OCI-LY3 (cell line): ENCODE data around the gene KIF2A.

Experiments used
- H2AFZ ChIP-seq: fragments of 200-600, 300-600 bp; shearing (Covaris generic); 2 replicates; pipeline ENCODE4 v1.6.0; 2014; ENCODE audit warnings: antibody characterized with exemption, low read depth, low read length
- H3K27ac ChIP-seq: fragments of 200-600, 300-600 bp; sonication (generic); 2 replicates; pipeline ENCODE4 v1.5.1; 2014; ENCODE audit warnings: mild to moderate bottlenecking, low read length, moderate library complexity, mixed read lengths
- H3K27me3 ChIP-seq: fragments of 200-600, 300-600 bp; sonication (generic); 2 replicates; pipeline ENCODE4 v1.6.1; 2014; ENCODE audit warnings: low read depth, low read length, mixed read lengths
- H3K36me3 ChIP-seq: fragments of 200-600, 300-600 bp; sonication (generic); replicated peaks from 2 replicates; pipeline ENCODE3; 2014; ENCODE audit warnings: low read depth, low read length, mixed read lengths
- H3K4me1 ChIP-seq: fragments of 300-600, 200-600 bp; sonication (generic); 2 replicates; pipeline ENCODE4 v1.6.1; 2014; ENCODE audit warnings: low read length, mixed read lengths
- H3K4me2 ChIP-seq: fragments of 200-600, 300-600 bp; sonication (generic); 2 replicates; pipeline ENCODE4 v1.6.1; 2014; ENCODE audit warnings: low read length, mixed read lengths
- H3K4me3 ChIP-seq: fragments of 300-600, 200-600 bp; sonication (generic); 2 replicates; pipeline ENCODE4 v1.5.1; 2014; ENCODE audit warnings: antibody characterized with exemption, mild to moderate bottlenecking, low read length, moderate library complexity
- H3K79me2 ChIP-seq: fragments of 300-600, 200-600 bp; shearing (Covaris generic); 2 replicates; pipeline ENCODE4 v1.6.1; 2014; ENCODE audit warnings: mild to moderate bottlenecking, low read length, mixed read lengths
- H3K9ac ChIP-seq: fragments of 300-600, 200-600 bp; shearing (Covaris generic); 2 replicates; pipeline ENCODE4 v1.6.0; 2014; ENCODE audit warnings: mild to moderate bottlenecking, low read length, moderate library complexity
- H3K9me3 ChIP-seq: fragments of 200-600, 300-600 bp; shearing (Covaris generic); 2 replicates; pipeline ENCODE4 v1.6.1; 2014; ENCODE audit warnings: low read length, mixed read lengths; ENCODE audit not compliant: insufficient read depth
- H4K20me1 ChIP-seq: fragments of 200-600, 300-600 bp; sonication (generic); 2 replicates; pipeline ENCODE4 v1.6.1; 2016; ENCODE audit warnings: low read length, mixed read lengths; ENCODE audit not compliant: insufficient read depth
- CTCF ChIP-seq: fragments of 200-600, 300-600 bp; sonication (generic); IDR thresholded peaks from 2 replicates; pipeline ENCODE4 v1.5.1; 2014; ENCODE audit warnings: antibody characterized with exemption, low read length, low read depth
- EZH2phosphoT487 ChIP-seq: fragments of 200-600 bp; shearing (Covaris generic); IDR thresholded peaks from 2 replicates; pipeline ENCODE4 v1.6.1; 2018; ENCODE audit warnings: antibody characterized with exemption, mixed run types, low read depth

The KIF2A gene

GRCh38 chr5:62413711-62414110 is 107.7 kb downstream of the KIF2A start:
- Histone ChIP-seq H3K27me3 (no peaks in the 10 kb centered on the region), H3K27ac (no peak overlapping the region), H3K4me2 (peak overlapping the region; percentile 88), H4K20me1 (0 out of 2 replicates have a peak, but pooled peaks cover 3% of the 10 kb centered on the region), H2AFZ (no peak overlapping the region), H3K4me1 (peaks cover 21% of the 10 kb centered on the region), H3K36me3 (peaks cover 1% of the 10 kb centered on the region), H3K4me3 (peak overlapping the region; percentile 93), H3K9me3 (no peaks in the 10 kb centered on the region), H3K9ac (peak overlapping the region; percentile 74), H3K79me2 (peaks cover 60% of the 10 kb centered on the region)
- TF ChIP-seq CTCF (no peak), EZH2phosphoT487 (no peak)

GRCh38 chr5:62418462-62419076 is 112.6 kb downstream of the KIF2A start:
- H3K36me3 ChIP-seq = peaks cover 4% of the 10 kb centered on the region
- no peak overlapping the region for H3K4me3 ChIP-seq
- H3K4me2 ChIP-seq = no peak overlapping the region
- H4K20me1 ChIP-seq = 0 out of 2 replicates have a peak, but pooled peaks cover 3% of the 10 kb centered on the region
- H2AFZ ChIP-seq = no peak overlapping the region
- no peaks in the 10 kb centered on the region for H3K9me3 ChIP-seq
- H3K79me2 ChIP-seq = peaks cover 87% of the 10 kb centered on the region
- peaks cover 16% of the 10 kb centered on the region for H3K4me1 ChIP-seq
- no peak overlapping the region for H3K9ac ChIP-seq
- TF ChIP-seq EZH2phosphoT487 (no peak), CTCF (no peak)
- H3K27ac ChIP-seq = no peak overlapping the region
- H3K27me3 ChIP-seq = no peaks in the 10 kb centered on the region

GRCh38 chr5:62419609-62420008 is 113.6 kb downstream of the KIF2A start:
- no peak overlapping the region for H3K4me2 ChIP-seq

GRCh38 chr5:62421414-62421813 is 115.4 kb downstream of the KIF2A start:
- TF ChIP-seq EZH2phosphoT487 = no peak
- TF ChIP-seq CTCF = no peak

More at GRCh38 chr5:62419609-62420008, 113.6 kb downstream of the KIF2A start:
- Histone ChIP-seq H3K4me1 (0 out of 2 replicates have a peak, but pooled peaks cover 6% of the 10 kb centered on the region), H3K79me2 (peaks cover 81% of the 10 kb centered on the region), H3K4me3 (no peak overlapping the region), H3K9ac (no peak overlapping the region), H2AFZ (no peak overlapping the region), H3K27ac (no peak overlapping the region), H4K20me1 (0 out of 2 replicates have a peak, but pooled peaks cover 3% of the 10 kb centered on the region), H3K36me3 (peaks cover 4% of the 10 kb centered on the region), H3K27me3 (no peaks in the 10 kb centered on the region), H3K9me3 (no peaks in the 10 kb centered on the region)
- TF ChIP-seq EZH2phosphoT487 (no peak), CTCF (no peak)

More at GRCh38 chr5:62421414-62421813, 115.4 kb downstream of the KIF2A start:
- Histone ChIP-seq H3K27me3 (no peaks in the 10 kb centered on the region), H4K20me1 (0 out of 2 replicates have a peak, but pooled peaks cover 3% of the 10 kb centered on the region), H2AFZ (no peak overlapping the region), H3K9me3 (no peaks in the 10 kb centered on the region), H3K36me3 (peaks cover 4% of the 10 kb centered on the region), H3K4me2 (no peak overlapping the region), H3K27ac (no peak overlapping the region), H3K4me3 (no peak overlapping the region), H3K4me1 (no peaks in the 10 kb centered on the region), H3K9ac (no peak overlapping the region), H3K79me2 (peaks cover 78% of the 10 kb centered on the region)
